MM.1S (cell line): ENCODE results near the gene WDR37.

Experiments
- EZH2 ChIP-seq: fragments of 300-600 bp; sonication (generic); optimal IDR thresholded peaks from 2 replicates; pipeline ENCODE3; 2017; ENCODE audit warnings: low read depth, mild to moderate bottlenecking, antibody characterized with exemption, low read length, mixed read lengths
- TF ChIP-seq, protein P1 (sequence below): fragments of 300-600 bp; sonication (generic); IDR thresholded peaks from 2 replicates; pipeline ENCODE4 v1.5.1; 2016; ENCODE audit warnings: antibody characterized with exemption, low read length, mixed read lengths

DNA sequence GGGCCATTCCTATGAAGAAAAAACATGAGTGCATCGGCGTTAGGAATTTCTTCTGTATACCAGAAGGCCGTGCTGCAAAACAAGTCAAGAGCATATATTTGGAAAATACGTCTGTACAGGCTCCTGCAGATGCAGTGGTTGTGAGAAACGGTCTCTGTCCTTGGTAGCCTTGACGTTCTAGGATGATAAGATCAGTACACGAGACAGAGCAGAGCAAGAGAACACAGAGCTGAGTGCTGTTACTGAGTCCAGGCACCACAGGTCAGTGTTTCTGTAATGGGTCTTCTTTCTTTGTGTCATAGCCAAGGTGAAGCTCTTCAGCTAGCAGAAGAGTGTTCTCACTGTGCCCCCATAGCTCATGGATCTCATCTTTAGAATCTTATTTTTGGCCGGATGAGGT lies 62.8 kb downstream of the WDR37 start:
- TF ChIP-seq, protein P1, sequence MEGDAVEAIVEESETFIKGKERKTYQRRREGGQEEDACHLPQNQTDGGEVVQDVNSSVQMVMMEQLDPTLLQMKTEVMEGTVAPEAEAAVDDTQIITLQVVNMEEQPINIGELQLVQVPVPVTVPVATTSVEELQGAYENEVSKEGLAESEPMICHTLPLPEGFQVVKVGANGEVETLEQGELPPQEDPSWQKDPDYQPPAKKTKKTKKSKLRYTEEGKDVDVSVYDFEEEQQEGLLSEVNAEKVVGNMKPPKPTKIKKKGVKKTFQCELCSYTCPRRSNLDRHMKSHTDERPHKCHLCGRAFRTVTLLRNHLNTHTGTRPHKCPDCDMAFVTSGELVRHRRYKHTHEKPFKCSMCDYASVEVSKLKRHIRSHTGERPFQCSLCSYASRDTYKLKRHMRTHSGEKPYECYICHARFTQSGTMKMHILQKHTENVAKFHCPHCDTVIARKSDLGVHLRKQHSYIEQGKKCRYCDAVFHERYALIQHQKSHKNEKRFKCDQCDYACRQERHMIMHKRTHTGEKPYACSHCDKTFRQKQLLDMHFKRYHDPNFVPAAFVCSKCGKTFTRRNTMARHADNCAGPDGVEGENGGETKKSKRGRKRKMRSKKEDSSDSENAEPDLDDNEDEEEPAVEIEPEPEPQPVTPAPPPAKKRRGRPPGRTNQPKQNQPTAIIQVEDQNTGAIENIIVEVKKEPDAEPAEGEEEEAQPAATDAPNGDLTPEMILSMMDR, result no peak
- TF ChIP-seq EZH2, result no peak
